Measurements from ENCODE around the gene A1BG. TPM values are rescaled to one million over a fixed set of nuclear protein-coding genes. Genes with fewer than 3 reads are reported as not detected.

Gene A1BG
- total and polyA plus RNA-seq, 4 donors, result 521 to 2,157 (median 1,029) TPM

DNA sequence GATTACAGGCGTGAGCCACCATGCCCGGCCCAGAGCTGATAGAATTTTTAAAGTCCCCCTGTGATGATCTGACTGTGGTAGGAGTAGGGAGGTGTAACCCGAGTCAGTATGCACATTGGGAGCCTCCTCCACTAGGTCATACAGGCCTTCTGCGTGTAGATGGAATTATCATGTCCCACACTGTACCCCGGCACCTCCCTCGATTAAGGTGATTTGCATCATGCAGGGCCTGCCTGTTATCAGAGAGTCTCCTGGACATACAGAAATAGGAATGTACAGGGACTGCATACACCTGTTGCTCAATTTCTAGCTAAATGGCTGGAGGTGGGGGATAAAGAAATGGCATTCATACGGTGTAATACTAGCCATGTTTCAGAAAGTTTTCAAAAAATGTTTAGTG, 49.0 kb downstream of the A1BG start:
- 90% methylated on average over 7 of the region's 7 CpGs for WGBS
- Histone ChIP-seq H3K27ac (ENCODE audit: low read depth in 1 of 2, low read length in 2 of 2) (no peak overlapping the region), H3K27me3 (ENCODE audit: control insufficient read depth in 4 of 4, insufficient read depth in 4 of 4, low read length in 3 of 4) (no peaks in the 10 kb centered on the region), H3K9me3 (ENCODE audit: control insufficient read depth in 4 of 4, low read length in 3 of 4) (peaks cover 5 to 19% (median 12%) of the 10 kb centered on the region in 4 donors), H3K4me3 (ENCODE audit: low read depth in 1 of 3, low read length in 3 of 3) (peak overlapping the region in 1 of 3 donors; percentile 67), H3K4me1 (ENCODE audit: control insufficient read depth in 4 of 4, insufficient read depth in 4 of 4, low read length in 3 of 4) (peaks cover 4 to 16% (median 15%) of the 10 kb centered on the region in 4 donors), H3K36me3 (ENCODE audit: control insufficient read depth in 4 of 4, insufficient read depth in 3 of 4, low read depth in 1 of 4, low read length in 3 of 4) (peaks cover 4 to 29% (median 18%) of the 10 kb centered on the region in 4 donors), H3K9ac (ENCODE audit: low read depth in 1 of 2, low read length in 2 of 2) (no peak overlapping the region)
- TF ChIP-seq, protein P1, sequence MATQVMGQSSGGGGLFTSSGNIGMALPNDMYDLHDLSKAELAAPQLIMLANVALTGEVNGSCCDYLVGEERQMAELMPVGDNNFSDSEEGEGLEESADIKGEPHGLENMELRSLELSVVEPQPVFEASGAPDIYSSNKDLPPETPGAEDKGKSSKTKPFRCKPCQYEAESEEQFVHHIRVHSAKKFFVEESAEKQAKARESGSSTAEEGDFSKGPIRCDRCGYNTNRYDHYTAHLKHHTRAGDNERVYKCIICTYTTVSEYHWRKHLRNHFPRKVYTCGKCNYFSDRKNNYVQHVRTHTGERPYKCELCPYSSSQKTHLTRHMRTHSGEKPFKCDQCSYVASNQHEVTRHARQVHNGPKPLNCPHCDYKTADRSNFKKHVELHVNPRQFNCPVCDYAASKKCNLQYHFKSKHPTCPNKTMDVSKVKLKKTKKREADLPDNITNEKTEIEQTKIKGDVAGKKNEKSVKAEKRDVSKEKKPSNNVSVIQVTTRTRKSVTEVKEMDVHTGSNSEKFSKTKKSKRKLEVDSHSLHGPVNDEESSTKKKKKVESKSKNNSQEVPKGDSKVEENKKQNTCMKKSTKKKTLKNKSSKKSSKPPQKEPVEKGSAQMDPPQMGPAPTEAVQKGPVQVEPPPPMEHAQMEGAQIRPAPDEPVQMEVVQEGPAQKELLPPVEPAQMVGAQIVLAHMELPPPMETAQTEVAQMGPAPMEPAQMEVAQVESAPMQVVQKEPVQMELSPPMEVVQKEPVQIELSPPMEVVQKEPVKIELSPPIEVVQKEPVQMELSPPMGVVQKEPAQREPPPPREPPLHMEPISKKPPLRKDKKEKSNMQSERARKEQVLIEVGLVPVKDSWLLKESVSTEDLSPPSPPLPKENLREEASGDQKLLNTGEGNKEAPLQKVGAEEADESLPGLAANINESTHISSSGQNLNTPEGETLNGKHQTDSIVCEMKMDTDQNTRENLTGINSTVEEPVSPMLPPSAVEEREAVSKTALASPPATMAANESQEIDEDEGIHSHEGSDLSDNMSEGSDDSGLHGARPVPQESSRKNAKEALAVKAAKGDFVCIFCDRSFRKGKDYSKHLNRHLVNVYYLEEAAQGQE (IDR thresholded peaks at IDR 0.05), result no peak
- TF ChIP-seq FOXA2 (IDR thresholded peaks at IDR 0.05), result no peak
- no peak for TF ChIP-seq GABPA (IDR thresholded peaks at IDR 0.05 in 1 of 2, conservative IDR thresholded peaks at IDR 0.05 in 1 of 2)
- TF ChIP-seq ZBTB33 (IDR thresholded peaks at IDR 0.05), result no peak
- no peak for TF ChIP-seq JUND (IDR thresholded peaks at IDR 0.05)
- TF ChIP-seq HNF4G (IDR thresholded peaks at IDR 0.05), result no peak
- TF ChIP-seq, protein P2, sequence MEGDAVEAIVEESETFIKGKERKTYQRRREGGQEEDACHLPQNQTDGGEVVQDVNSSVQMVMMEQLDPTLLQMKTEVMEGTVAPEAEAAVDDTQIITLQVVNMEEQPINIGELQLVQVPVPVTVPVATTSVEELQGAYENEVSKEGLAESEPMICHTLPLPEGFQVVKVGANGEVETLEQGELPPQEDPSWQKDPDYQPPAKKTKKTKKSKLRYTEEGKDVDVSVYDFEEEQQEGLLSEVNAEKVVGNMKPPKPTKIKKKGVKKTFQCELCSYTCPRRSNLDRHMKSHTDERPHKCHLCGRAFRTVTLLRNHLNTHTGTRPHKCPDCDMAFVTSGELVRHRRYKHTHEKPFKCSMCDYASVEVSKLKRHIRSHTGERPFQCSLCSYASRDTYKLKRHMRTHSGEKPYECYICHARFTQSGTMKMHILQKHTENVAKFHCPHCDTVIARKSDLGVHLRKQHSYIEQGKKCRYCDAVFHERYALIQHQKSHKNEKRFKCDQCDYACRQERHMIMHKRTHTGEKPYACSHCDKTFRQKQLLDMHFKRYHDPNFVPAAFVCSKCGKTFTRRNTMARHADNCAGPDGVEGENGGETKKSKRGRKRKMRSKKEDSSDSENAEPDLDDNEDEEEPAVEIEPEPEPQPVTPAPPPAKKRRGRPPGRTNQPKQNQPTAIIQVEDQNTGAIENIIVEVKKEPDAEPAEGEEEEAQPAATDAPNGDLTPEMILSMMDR (IDR thresholded peaks at IDR 0.05; ENCODE audit: low read depth, low read length, missing input control), result no peak
- no peak for TF ChIP-seq SP1 (IDR thresholded peaks at IDR 0.05)
- no peak for TF ChIP-seq TAF1 (conservative IDR thresholded peaks at IDR 0.05)
- no peak for TF ChIP-seq YY1 (IDR thresholded peaks at IDR 0.05)
- TF ChIP-seq, protein P3, sequence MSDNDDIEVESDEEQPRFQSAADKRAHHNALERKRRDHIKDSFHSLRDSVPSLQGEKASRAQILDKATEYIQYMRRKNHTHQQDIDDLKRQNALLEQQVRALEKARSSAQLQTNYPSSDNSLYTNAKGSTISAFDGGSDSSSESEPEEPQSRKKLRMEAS (IDR thresholded peaks at IDR 0.05), result no peak
- no peak for DNase-seq (ENCODE audit: low spot score)

DNA sequence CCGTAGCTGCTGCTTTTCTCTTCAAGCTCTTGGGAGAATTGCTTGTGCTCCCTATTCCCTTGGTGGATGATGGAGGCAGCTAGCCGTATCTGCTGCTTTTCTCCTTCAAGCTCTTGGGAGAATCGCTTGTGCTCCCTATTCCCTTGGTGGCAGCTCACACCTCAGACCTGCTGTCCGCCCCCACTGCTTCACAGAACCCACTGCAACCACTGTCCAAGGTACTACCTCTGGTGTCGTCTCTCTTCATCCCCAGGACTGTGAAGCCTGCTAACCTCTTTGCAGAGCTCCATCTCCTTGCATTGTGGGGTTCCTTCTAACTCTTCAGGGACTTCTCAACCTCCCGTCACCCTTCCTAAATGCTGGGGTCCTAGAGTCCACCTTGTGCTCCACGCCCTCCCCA, 52.7 kb downstream of the A1BG start:
- Histone ChIP-seq H3K36me3 (ENCODE audit: control insufficient read depth in 4 of 4, insufficient read depth in 3 of 4, low read depth in 1 of 4, low read length in 3 of 4) (peaks cover under 1 to 17% (median 5%) of the 10 kb centered on the region in 4 donors), H3K9me3 (ENCODE audit: control insufficient read depth in 4 of 4, low read length in 3 of 4) (peaks cover 11 to 30% (median 19%) of the 10 kb centered on the region in 4 donors), H3K27me3 (ENCODE audit: control insufficient read depth in 4 of 4, insufficient read depth in 4 of 4, low read length in 3 of 4) (no peaks in the 10 kb centered on the region), H3K4me3 (ENCODE audit: low read depth in 1 of 3, low read length in 3 of 3) (peak overlapping the region in 1 of 3 donors; percentile 15), H3K9ac (ENCODE audit: low read depth in 1 of 2, low read length in 2 of 2) (no peak overlapping the region), H3K27ac (ENCODE audit: low read depth in 1 of 2, low read length in 2 of 2) (no peak overlapping the region), H3K4me1 (ENCODE audit: control insufficient read depth in 4 of 4, insufficient read depth in 4 of 4, low read length in 3 of 4) (peaks cover 0 to 3% (median 1%) of the 10 kb centered on the region in 4 donors)
- DNase-seq (ENCODE audit: low spot score), result no peak
- WGBS, result 98% methylated on average over 7 of the region's 7 CpGs
- TF ChIP-seq JUND (IDR thresholded peaks at IDR 0.05), result no peak
- no peak for TF ChIP-seq YY1 (IDR thresholded peaks at IDR 0.05)
- TF ChIP-seq RAD21 (IDR thresholded peaks at IDR 0.05), result no peak
- no peak for TF ChIP-seq FOXA2 (IDR thresholded peaks at IDR 0.05)
- no peak for TF ChIP-seq TAF1 (conservative IDR thresholded peaks at IDR 0.05)
- TF ChIP-seq SP1 (IDR thresholded peaks at IDR 0.05), result no peak
- no peak for TF ChIP-seq HNF4A (conservative IDR thresholded peaks at IDR 0.05)
- TF ChIP-seq, protein P2 (IDR thresholded peaks at IDR 0.05; ENCODE audit: low read depth, low read length, missing input control), result no peak
- TF ChIP-seq ZBTB33 (IDR thresholded peaks at IDR 0.05), result no peak

Data from liver (tissue), 9 donors.